LNCaP clone FGC (cell line): ENCODE measurements around the gene MLN.

Source experiments
- DNase-seq: peaks from one replicate; pipeline ENCODE4 v3.0.0-alpha.2; 2011; ENCODE audit warnings: low read depth
- H3K4me3 ChIP-seq: 2 replicates; pipeline ENCODE4 v1.5.1; 2011; ENCODE audit warnings: mild to moderate bottlenecking, low read depth, low read length, control low read depth
- CTCF ChIP-seq: IDR thresholded peaks from 2 replicates; pipeline ENCODE4 v1.5.1; 2012; ENCODE audit warnings: mild to moderate bottlenecking; ENCODE audit not compliant: control insufficient read depth, insufficient read depth; ENCODE audit errors: extremely low read depth

The MLN gene

GRCh38 chr6:33848484-33848883 is 44.7 kb upstream of the MLN start:
- no peak for DNase-seq
- TF ChIP-seq CTCF = no peak
- no peak overlapping the region for H3K4me3 ChIP-seq

GRCh38 chr6:33847867-33848266 is 44.1 kb upstream of the MLN start:
- no peak for DNase-seq
- H3K4me3 ChIP-seq = no peak overlapping the region
- TF ChIP-seq CTCF = no peak

GRCh38 chr6:33847078-33847477 is 43.3 kb upstream of the MLN start:
- no peak overlapping the region for H3K4me3 ChIP-seq
- TF ChIP-seq CTCF = no peak
- DNase-seq = no peak

- no peak for TF ChIP-seq CTCF
- no peak for DNase-seq
These were observed 42.4 kb upstream of the MLN start for GRCh38 chr6:33846226-33846625.

GRCh38 chr6:33845031-33845745 is 41.4 kb upstream of the MLN start:
- H3K4me3 ChIP-seq = no peak overlapping the region
- no peak for DNase-seq
- TF ChIP-seq CTCF = no peak

More at GRCh38 chr6:33846226-33846625, 42.4 kb upstream of the MLN start:
- H3K4me3 ChIP-seq = no peak overlapping the region

GRCh38 chr6:33843131-33844121 is 39.6 kb upstream of the MLN start:
- TF ChIP-seq CTCF = no peak
- DNase-seq = no peak

GRCh38 chr6:33841868-33842267 is 38.1 kb upstream of the MLN start:
- TF ChIP-seq CTCF = no peak
- no peak for DNase-seq

More at GRCh38 chr6:33843131-33844121, 39.6 kb upstream of the MLN start:
- H3K4me3 ChIP-seq = no peak overlapping the region

More at GRCh38 chr6:33841868-33842267, 38.1 kb upstream of the MLN start:
- no peak overlapping the region for H3K4me3 ChIP-seq
